Neural cell (in vitro differentiated cells): ENCODE data around the gene KCTD3.

ENCODE experiments used
- EP300 ChIP-seq: fragments of 450-650 bp; conservative IDR thresholded peaks from 2 replicates; pipeline ENCODE4 v1.6.1; 2014; ENCODE audit warnings: antibody characterized with exemption, mild to moderate bottlenecking, moderate library complexity; ENCODE audit not compliant: poor library complexity, severe bottlenecking
- EZH2 ChIP-seq: fragments of 200-600, 300-800 bp; shearing (Covaris generic), sonication (generic); IDR thresholded peaks from 2 replicates; pipeline ENCODE4 v1.6.1; 2014; ENCODE audit warnings: antibody characterized with exemption, low read length, borderline replicate concordance, mild to moderate bottlenecking; ENCODE audit not compliant: insufficient read depth, poor library complexity, severe bottlenecking
- MXI1 ChIP-seq: fragments of 450-650 bp; conservative IDR thresholded peaks from 2 replicates; pipeline ENCODE4 v1.6.1; 2014; ENCODE audit warnings: antibody characterized with exemption, mild to moderate bottlenecking; ENCODE audit not compliant: poor library complexity, severe bottlenecking
- POLR2AphosphoS5 ChIP-seq: IDR thresholded peaks from 2 replicates; pipeline ENCODE4 v1.6.1; 2012
- RAD21 ChIP-seq: fragments of 450-650 bp; conservative IDR thresholded peaks from 2 replicates; pipeline ENCODE4 v1.6.1; 2014; ENCODE audit warnings: antibody characterized with exemption, mild to moderate bottlenecking, moderate library complexity
- SMC3 ChIP-seq: fragments of 450-650 bp; conservative IDR thresholded peaks from 2 replicates; pipeline ENCODE4 v1.6.1; 2014; ENCODE audit warnings: antibody characterized with exemption, mild to moderate bottlenecking, moderate library complexity; ENCODE audit not compliant: poor library complexity
- TAF1 ChIP-seq: IDR thresholded peaks from 2 replicates; pipeline ENCODE4 v1.6.1; 2012; ENCODE audit warnings: low read depth
- TF ChIP-seq, protein P1 (sequence below): fragments of 450-650 bp; IDR thresholded peaks from 2 replicates; pipeline ENCODE4 v1.5.1; 2014; ENCODE audit warnings: antibody characterized with exemption, mild to moderate bottlenecking, moderate library complexity; ENCODE audit not compliant: poor library complexity, severe bottlenecking
- TF ChIP-seq, protein P2 (sequence below): IDR thresholded peaks from 2 replicates; pipeline ENCODE4 v1.6.1; 2012; ENCODE audit warnings: borderline replicate concordance

DNA sequence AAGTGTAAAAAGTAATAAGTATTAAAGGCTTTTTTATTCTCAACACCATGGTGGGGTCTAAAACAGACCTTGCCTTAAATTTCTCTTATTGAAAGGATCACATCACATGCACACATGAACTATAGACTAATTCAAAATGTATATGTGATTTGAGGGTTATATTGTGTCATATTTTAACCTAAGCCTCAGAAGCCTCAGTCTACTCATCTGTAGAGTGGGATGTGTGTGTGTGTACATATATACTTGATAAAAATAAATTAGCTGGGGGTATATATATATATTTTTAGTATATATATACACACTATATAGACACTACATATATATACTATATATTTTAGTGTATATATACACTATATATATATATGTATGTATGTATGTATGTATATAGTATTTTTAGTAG is 58.8 kb downstream of the KCTD3 start:
- TF ChIP-seq, protein P1, sequence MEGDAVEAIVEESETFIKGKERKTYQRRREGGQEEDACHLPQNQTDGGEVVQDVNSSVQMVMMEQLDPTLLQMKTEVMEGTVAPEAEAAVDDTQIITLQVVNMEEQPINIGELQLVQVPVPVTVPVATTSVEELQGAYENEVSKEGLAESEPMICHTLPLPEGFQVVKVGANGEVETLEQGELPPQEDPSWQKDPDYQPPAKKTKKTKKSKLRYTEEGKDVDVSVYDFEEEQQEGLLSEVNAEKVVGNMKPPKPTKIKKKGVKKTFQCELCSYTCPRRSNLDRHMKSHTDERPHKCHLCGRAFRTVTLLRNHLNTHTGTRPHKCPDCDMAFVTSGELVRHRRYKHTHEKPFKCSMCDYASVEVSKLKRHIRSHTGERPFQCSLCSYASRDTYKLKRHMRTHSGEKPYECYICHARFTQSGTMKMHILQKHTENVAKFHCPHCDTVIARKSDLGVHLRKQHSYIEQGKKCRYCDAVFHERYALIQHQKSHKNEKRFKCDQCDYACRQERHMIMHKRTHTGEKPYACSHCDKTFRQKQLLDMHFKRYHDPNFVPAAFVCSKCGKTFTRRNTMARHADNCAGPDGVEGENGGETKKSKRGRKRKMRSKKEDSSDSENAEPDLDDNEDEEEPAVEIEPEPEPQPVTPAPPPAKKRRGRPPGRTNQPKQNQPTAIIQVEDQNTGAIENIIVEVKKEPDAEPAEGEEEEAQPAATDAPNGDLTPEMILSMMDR, result no peak
- TF ChIP-seq EP300, result no peak
- no peak for TF ChIP-seq RAD21
- TF ChIP-seq TAF1, result no peak
- TF ChIP-seq, protein P2, sequence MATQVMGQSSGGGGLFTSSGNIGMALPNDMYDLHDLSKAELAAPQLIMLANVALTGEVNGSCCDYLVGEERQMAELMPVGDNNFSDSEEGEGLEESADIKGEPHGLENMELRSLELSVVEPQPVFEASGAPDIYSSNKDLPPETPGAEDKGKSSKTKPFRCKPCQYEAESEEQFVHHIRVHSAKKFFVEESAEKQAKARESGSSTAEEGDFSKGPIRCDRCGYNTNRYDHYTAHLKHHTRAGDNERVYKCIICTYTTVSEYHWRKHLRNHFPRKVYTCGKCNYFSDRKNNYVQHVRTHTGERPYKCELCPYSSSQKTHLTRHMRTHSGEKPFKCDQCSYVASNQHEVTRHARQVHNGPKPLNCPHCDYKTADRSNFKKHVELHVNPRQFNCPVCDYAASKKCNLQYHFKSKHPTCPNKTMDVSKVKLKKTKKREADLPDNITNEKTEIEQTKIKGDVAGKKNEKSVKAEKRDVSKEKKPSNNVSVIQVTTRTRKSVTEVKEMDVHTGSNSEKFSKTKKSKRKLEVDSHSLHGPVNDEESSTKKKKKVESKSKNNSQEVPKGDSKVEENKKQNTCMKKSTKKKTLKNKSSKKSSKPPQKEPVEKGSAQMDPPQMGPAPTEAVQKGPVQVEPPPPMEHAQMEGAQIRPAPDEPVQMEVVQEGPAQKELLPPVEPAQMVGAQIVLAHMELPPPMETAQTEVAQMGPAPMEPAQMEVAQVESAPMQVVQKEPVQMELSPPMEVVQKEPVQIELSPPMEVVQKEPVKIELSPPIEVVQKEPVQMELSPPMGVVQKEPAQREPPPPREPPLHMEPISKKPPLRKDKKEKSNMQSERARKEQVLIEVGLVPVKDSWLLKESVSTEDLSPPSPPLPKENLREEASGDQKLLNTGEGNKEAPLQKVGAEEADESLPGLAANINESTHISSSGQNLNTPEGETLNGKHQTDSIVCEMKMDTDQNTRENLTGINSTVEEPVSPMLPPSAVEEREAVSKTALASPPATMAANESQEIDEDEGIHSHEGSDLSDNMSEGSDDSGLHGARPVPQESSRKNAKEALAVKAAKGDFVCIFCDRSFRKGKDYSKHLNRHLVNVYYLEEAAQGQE, result no peak
- no peak for TF ChIP-seq POLR2AphosphoS5
- TF ChIP-seq EZH2, result no peak
- no peak for TF ChIP-seq SMC3
- no peak for TF ChIP-seq MXI1
